K562 (cell line): ENCODE data around the gene CEMIP. TPM values are rescaled to one million over a fixed set of nuclear protein-coding genes. Genes with fewer than 3 reads are reported as not detected.

Experiments
- MYC ChIP-seq, 2 experiments: fragments of 250-450 bp in 1 of 2; sonication (Bioruptor Pico) in 1 of 2; IDR thresholded peaks; 2 replicates each; pipeline versions ENCODE4 v1.5.1 to v1.6.1; 2012 to 2021; ENCODE audit warnings: low read depth in 2 of 2, borderline replicate concordance in 1 of 2, improper control_type of control experiment in 1 of 2, low read length in 1 of 2, mild to moderate bottlenecking in 1 of 2, moderate library complexity in 1 of 2
- POLR2AphosphoS2 ChIP-seq: IDR thresholded peaks from 2 replicates; pipeline ENCODE4 v1.6.1; 2012; ENCODE audit warnings: low read length, improper control_type of control experiment
- TBP ChIP-seq: optimal IDR thresholded peaks from 2 replicates; pipeline ENCODE3; 2011; ENCODE audit warnings: low read depth, low read length, improper control_type of control experiment
- ZNF140 ChIP-seq: fragments of 250-450 bp; sonication (Bioruptor Pico); IDR thresholded peaks from 2 replicates; pipeline ENCODE4 v1.8.0; 2021; ENCODE audit warnings: moderate library complexity, mild to moderate bottlenecking, inconsistent platforms
- polyA plus RNA-seq, 8 experiments: library from polyadenylated mRNA; depleted of rRNA in 4 of 8; stranded (reverse) in 5 of 8; unstranded in 3 of 8; fragments of >200 nt; fragmentation: Nextera tagmentation in 2 of 8; fragmentation: Illumina TruSeq in 1 of 8; extraction: Ambion mirVana in 2 of 8; extraction: Trizol in 1 of 8; gene quantifications; 2 replicates each; pipeline versions ENCODE4 v1.2.1 to v1.2.3, GENCODE V29; 2011 to 2014; ENCODE audit warnings: inconsistent platforms in 1 of 8, missing spikeins in 1 of 8
- total RNA-seq, 7 experiments: library from RNA; depleted of rRNA in 6 of 7; stranded (reverse); fragments of >200 nt in 6 of 7; fragmentation: Illumina TruSeq in 2 of 7; extraction: Trizol in 2 of 7; gene quantifications; 2 replicates each; pipeline versions ENCODE4 v1.2.1 to v1.2.3, GENCODE V29; 2011 to 2021; ENCODE audit warnings: low replicate concordance in 1 of 7
- TF ChIP-seq, protein P1 (sequence below): IDR thresholded peaks from 2 replicates; pipeline ENCODE4 v1.6.1; 2011; ENCODE audit warnings: borderline replicate concordance, low read depth, mild to moderate bottlenecking, moderate library complexity, low read length; ENCODE audit not compliant: insufficient read depth, poor library complexity, severe bottlenecking
- TF ChIP-seq, protein P2 (sequence below): fragments of 450-650 bp; IDR thresholded peaks from 2 replicates; pipeline ENCODE4 v1.6.1; 2014; ENCODE audit warnings: low read depth, mild to moderate bottlenecking, moderate library complexity, borderline replicate concordance
- TF ChIP-seq, protein P3 (sequence below), 3 experiments: IDR thresholded peaks in 2 of 3; conservative IDR thresholded peaks in 1 of 3; 2 replicates each; pipeline ENCODE4 v1.5.1; 2011 to 2012; ENCODE audit warnings: low read length in 3 of 3, mild to moderate bottlenecking in 3 of 3, control low read depth in 2 of 3, improper control_type of control experiment in 1 of 3, inconsistent platforms in 1 of 3, low read depth in 1 of 3, mixed read lengths in 1 of 3, moderate library complexity in 1 of 3; ENCODE audit not compliant: insufficient read depth in 2 of 3
- TF ChIP-seq, protein P4 (sequence below), 2 experiments: fragments of 450-650 bp; formaldehyde crosslinking in 1 of 2; IDR thresholded peaks; 2 replicates each; pipeline versions ENCODE4 v1.4.0 to v1.6.1; 2014 to 2020; ENCODE audit warnings: mild to moderate bottlenecking in 2 of 2, borderline replicate concordance in 1 of 2, low read depth in 1 of 2
- TF ChIP-seq, protein P5 (sequence below): fragments of 450-650 bp; formaldehyde crosslinking; IDR thresholded peaks from 2 replicates; pipeline ENCODE4 v1.4.0; 2020; ENCODE audit warnings: mild to moderate bottlenecking, moderate library complexity

CEMIP gene
- total and polyA plus RNA-seq, 9 of the 15 experiments (the other 6 are each of a cell fraction or from before 2014, with no cell fraction given) = 0.33 TPM; not detected in 8

DNA sequence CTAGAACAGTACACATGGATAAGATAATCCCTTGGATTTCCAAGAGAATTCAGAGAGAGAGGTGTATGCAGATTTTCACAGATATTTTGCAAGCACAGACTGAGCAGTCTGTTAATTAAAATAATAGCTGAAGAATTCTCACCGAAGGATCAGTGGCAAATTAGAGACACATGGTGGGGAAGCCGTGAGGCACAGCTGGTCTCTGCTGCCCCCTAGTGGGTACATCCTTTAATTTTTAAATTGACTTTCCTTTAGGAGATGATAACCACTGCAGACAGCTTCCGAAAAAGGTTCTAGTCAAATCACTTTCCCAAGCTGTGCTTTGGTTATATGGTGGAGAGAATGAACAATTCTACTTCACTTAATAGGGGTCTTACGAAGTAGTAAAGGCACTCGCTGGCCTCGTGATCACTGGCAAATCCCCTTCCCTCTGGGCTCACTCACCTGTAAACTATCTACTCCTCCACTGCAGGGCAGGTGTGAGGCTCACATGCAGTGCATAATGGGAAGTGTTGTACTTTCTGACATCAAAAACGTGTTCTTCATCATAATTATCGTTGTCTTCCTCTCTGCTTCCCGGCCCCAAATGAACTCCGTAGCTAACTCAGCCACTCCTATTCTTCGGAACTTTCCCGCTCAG is 191.0 kb downstream of the CEMIP start (continued):
- TF ChIP-seq, protein P1, sequence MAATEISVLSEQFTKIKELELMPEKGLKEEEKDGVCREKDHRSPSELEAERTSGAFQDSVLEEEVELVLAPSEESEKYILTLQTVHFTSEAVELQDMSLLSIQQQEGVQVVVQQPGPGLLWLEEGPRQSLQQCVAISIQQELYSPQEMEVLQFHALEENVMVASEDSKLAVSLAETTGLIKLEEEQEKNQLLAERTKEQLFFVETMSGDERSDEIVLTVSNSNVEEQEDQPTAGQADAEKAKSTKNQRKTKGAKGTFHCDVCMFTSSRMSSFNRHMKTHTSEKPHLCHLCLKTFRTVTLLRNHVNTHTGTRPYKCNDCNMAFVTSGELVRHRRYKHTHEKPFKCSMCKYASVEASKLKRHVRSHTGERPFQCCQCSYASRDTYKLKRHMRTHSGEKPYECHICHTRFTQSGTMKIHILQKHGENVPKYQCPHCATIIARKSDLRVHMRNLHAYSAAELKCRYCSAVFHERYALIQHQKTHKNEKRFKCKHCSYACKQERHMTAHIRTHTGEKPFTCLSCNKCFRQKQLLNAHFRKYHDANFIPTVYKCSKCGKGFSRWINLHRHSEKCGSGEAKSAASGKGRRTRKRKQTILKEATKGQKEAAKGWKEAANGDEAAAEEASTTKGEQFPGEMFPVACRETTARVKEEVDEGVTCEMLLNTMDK = no peak
- TF ChIP-seq MYC (IDR thresholded peaks at IDR 0.05; ENCODE audit: low read depth, low read length) (peak; percentile 67; the same call in 1 of the 2 replicates), MYC (CRISPR knock-in tag; IDR thresholded peaks at IDR 0.05; ENCODE audit: borderline replicate concordance, low read depth) (no peak), POLR2AphosphoS2 (no peak), ZNF140 (CRISPR knock-in tag) (no peak), TBP (no peak)
- TF ChIP-seq, protein P2, sequence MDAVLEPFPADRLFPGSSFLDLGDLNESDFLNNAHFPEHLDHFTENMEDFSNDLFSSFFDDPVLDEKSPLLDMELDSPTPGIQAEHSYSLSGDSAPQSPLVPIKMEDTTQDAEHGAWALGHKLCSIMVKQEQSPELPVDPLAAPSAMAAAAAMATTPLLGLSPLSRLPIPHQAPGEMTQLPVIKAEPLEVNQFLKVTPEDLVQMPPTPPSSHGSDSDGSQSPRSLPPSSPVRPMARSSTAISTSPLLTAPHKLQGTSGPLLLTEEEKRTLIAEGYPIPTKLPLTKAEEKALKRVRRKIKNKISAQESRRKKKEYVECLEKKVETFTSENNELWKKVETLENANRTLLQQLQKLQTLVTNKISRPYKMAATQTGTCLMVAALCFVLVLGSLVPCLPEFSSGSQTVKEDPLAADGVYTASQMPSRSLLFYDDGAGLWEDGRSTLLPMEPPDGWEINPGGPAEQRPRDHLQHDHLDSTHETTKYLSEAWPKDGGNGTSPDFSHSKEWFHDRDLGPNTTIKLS = no peak
- TF ChIP-seq, protein P3, sequence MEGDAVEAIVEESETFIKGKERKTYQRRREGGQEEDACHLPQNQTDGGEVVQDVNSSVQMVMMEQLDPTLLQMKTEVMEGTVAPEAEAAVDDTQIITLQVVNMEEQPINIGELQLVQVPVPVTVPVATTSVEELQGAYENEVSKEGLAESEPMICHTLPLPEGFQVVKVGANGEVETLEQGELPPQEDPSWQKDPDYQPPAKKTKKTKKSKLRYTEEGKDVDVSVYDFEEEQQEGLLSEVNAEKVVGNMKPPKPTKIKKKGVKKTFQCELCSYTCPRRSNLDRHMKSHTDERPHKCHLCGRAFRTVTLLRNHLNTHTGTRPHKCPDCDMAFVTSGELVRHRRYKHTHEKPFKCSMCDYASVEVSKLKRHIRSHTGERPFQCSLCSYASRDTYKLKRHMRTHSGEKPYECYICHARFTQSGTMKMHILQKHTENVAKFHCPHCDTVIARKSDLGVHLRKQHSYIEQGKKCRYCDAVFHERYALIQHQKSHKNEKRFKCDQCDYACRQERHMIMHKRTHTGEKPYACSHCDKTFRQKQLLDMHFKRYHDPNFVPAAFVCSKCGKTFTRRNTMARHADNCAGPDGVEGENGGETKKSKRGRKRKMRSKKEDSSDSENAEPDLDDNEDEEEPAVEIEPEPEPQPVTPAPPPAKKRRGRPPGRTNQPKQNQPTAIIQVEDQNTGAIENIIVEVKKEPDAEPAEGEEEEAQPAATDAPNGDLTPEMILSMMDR (IDR thresholded peaks at IDR 0.05 in 2 of 3, conservative IDR thresholded peaks at IDR 0.05 in 1 of 3; ENCODE audit: insufficient read depth in 2 of 3, low read depth in 1 of 3, low read length in 3 of 3) = peak; percentile 79 to 95 (median 86)
- TF ChIP-seq, protein P4, sequence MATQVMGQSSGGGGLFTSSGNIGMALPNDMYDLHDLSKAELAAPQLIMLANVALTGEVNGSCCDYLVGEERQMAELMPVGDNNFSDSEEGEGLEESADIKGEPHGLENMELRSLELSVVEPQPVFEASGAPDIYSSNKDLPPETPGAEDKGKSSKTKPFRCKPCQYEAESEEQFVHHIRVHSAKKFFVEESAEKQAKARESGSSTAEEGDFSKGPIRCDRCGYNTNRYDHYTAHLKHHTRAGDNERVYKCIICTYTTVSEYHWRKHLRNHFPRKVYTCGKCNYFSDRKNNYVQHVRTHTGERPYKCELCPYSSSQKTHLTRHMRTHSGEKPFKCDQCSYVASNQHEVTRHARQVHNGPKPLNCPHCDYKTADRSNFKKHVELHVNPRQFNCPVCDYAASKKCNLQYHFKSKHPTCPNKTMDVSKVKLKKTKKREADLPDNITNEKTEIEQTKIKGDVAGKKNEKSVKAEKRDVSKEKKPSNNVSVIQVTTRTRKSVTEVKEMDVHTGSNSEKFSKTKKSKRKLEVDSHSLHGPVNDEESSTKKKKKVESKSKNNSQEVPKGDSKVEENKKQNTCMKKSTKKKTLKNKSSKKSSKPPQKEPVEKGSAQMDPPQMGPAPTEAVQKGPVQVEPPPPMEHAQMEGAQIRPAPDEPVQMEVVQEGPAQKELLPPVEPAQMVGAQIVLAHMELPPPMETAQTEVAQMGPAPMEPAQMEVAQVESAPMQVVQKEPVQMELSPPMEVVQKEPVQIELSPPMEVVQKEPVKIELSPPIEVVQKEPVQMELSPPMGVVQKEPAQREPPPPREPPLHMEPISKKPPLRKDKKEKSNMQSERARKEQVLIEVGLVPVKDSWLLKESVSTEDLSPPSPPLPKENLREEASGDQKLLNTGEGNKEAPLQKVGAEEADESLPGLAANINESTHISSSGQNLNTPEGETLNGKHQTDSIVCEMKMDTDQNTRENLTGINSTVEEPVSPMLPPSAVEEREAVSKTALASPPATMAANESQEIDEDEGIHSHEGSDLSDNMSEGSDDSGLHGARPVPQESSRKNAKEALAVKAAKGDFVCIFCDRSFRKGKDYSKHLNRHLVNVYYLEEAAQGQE (IDR thresholded peaks at IDR 0.05; ENCODE audit: borderline replicate concordance) = peak; percentile 83; the same call in 1 of the 2 replicates
- TF ChIP-seq, protein P4 (CRISPR knock-in tag; IDR thresholded peaks at IDR 0.05; ENCODE audit: low read depth) = no peak
- TF ChIP-seq, protein P5, sequence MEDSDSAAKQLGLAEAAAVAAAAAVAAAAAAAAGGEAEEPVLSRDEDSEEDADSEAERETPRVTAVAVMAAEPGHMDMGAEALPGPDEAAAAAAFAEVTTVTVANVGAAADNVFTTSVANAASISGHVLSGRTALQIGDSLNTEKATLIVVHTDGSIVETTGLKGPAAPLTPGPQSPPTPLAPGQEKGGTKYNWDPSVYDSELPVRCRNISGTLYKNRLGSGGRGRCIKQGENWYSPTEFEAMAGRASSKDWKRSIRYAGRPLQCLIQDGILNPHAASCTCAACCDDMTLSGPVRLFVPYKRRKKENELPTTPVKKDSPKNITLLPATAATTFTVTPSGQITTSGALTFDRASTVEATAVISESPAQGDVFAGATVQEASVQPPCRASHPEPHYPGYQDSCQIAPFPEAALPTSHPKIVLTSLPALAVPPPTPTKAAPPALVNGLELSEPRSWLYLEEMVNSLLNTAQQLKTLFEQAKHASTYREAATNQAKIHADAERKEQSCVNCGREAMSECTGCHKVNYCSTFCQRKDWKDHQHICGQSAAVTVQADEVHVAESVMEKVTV (CRISPR knock-in tag) = peak; percentile 87
